ENCODE data around the gene CTIF. TPM values are rescaled to one million over a fixed set of nuclear protein-coding genes. Genes with fewer than 3 reads are reported as not detected.

Gene CTIF
- polyA plus RNA-seq, 1 donor from 2014 or later = 50.2 TPM

GRCh38 chr18:48757906-48758305 lies 219.1 kb downstream of the CTIF start:
- H3K9me2 ChIP-seq (ENCODE audit: insufficient read depth, low read length) = no peaks in the 10 kb centered on the region
- no peak overlapping the region for H3K4me2 ChIP-seq (ENCODE audit: low read length)
- TF ChIP-seq MXI1 (conservative IDR thresholded peaks at IDR 0.05; ENCODE audit: poor library complexity, severe bottlenecking) (no peak), TAF1 (IDR thresholded peaks at IDR 0.05; ENCODE audit: low read depth) (no peak), CTCF (IDR thresholded peaks at IDR 0.05; ENCODE audit: poor library complexity, severe bottlenecking) (no peak), EP300 (conservative IDR thresholded peaks at IDR 0.05; ENCODE audit: poor library complexity, severe bottlenecking) (no peak)
- H3K9me3 ChIP-seq (ENCODE audit: low read length) = no peaks in the 10 kb centered on the region
- no peak overlapping the region for H3K4me3 ChIP-seq (ENCODE audit: low read length)
- no peaks in the 10 kb centered on the region for H3K36me3 ChIP-seq (ENCODE audit: insufficient read depth, low read length)
- H3K79me2 ChIP-seq (replicated peaks; ENCODE audit: insufficient read depth, low read length) = no peaks in the 10 kb centered on the region
- H3K27ac ChIP-seq (ENCODE audit: low read length) = no peak overlapping the region
- no peak overlapping the region for H3K9ac ChIP-seq (ENCODE audit: low read length)
- H3F3A ChIP-seq (ENCODE audit: insufficient read depth, low read length, poor library complexity, severe bottlenecking) = no peaks in the 10 kb centered on the region
- H3K27me3 ChIP-seq (ENCODE audit: insufficient read depth, low read depth, low read length) = no peaks in the 10 kb centered on the region
- no peaks in the 10 kb centered on the region for H4K20me1 ChIP-seq (ENCODE audit: insufficient read depth)
- H2AFZ ChIP-seq (ENCODE audit: low read depth, low read length) = no peak overlapping the region

- Histone ChIP-seq H3K27ac (ENCODE audit: low read length) (no peak overlapping the region), H3K4me2 (ENCODE audit: low read length) (no peak overlapping the region), H3K9me2 (ENCODE audit: insufficient read depth, low read length) (no peaks in the 10 kb centered on the region), H3K9ac (ENCODE audit: low read length) (no peak overlapping the region), H3K9me3 (ENCODE audit: low read length) (no peaks in the 10 kb centered on the region), H3K27me3 (ENCODE audit: insufficient read depth, low read depth, low read length) (no peaks in the 10 kb centered on the region), H3F3A (ENCODE audit: insufficient read depth, low read length, poor library complexity, severe bottlenecking) (no peaks in the 10 kb centered on the region), H3K4me3 (ENCODE audit: low read length) (no peak overlapping the region), H4K20me1 (ENCODE audit: insufficient read depth) (no peaks in the 10 kb centered on the region), H3K79me2 (replicated peaks; ENCODE audit: insufficient read depth, low read length) (no peaks in the 10 kb centered on the region), H3K36me3 (ENCODE audit: insufficient read depth, low read length) (peaks cover 5% of the 10 kb centered on the region), H2AFZ (ENCODE audit: low read depth, low read length) (no peak overlapping the region)
- TF ChIP-seq SMC3 (conservative IDR thresholded peaks at IDR 0.05; ENCODE audit: poor library complexity) (no peak), CTCF (IDR thresholded peaks at IDR 0.05; ENCODE audit: poor library complexity, severe bottlenecking) (no peak), RAD21 (conservative IDR thresholded peaks at IDR 0.05) (no peak), MXI1 (conservative IDR thresholded peaks at IDR 0.05; ENCODE audit: poor library complexity, severe bottlenecking) (no peak), EZH2 (IDR thresholded peaks at IDR 0.05; ENCODE audit: borderline replicate concordance, insufficient read depth, low read length, poor library complexity, severe bottlenecking) (no peak), EP300 (conservative IDR thresholded peaks at IDR 0.05; ENCODE audit: poor library complexity, severe bottlenecking) (no peak), TAF1 (IDR thresholded peaks at IDR 0.05; ENCODE audit: low read depth) (no peak), REST (IDR thresholded peaks at IDR 0.05; ENCODE audit: borderline replicate concordance) (no peak)
These were observed 222.8 kb downstream of the CTIF start for GRCh38 chr18:48761582-48761981.

Measured in neural cell (in vitro differentiated cells).